ENCODE results near the gene CXCL11. TPM values are rescaled to one million over a fixed set of nuclear protein-coding genes. Genes with fewer than 3 reads are reported as not detected.
"Not testable (repeated sequence)": the region's sequence is repeated elsewhere in the genome, so short reads cannot be mapped to it uniquely, and the experiment has no call there.

The CXCL11 gene
- polyA plus RNA-seq, 1 experiment = not detected

DNA sequence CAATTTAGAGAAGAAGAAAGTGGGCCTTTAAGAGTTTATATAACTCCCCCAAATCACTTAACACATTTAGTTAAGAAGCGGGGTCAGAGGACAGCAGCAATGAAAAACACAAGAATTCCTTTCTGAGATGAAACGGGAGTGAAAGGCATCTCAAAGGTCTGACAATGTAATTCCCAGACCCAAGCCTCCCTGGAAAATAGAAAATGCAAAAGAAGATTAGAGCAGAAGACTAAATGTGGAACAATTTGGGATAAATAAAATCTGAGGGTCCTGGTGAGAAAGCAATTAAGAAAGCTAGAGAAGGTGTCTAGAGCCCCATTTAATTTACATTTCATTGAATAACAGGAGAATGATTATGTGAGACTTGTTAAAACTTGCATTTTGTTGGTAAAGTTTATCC lies 19.6 kb upstream of the CXCL11 start:
- ChIA-PET POLR2A (no interaction called here), CTCF (no interaction called here)
- no peaks in the 10 kb centered on the region for H3K36me3 ChIP-seq (ENCODE audit: control insufficient read depth, insufficient read depth, low read length)
- peaks cover 15% of the 10 kb centered on the region for H3K27me3 ChIP-seq (ENCODE audit: control insufficient read depth, insufficient read depth, low read length)
- no peak for DNase-seq (ENCODE audit: low read depth)
- H3K4me3 ChIP-seq (ENCODE audit: low read depth, low read length) = no peak overlapping the region
- no peak for TF ChIP-seq CTCF (IDR thresholded peaks at IDR 0.05; ENCODE audit: insufficient read depth, low read depth, low read length)

GRCh38 chr4:76055016-76055415 lies 19.1 kb upstream of the CXCL11 start:
- no peaks in the 10 kb centered on the region for H3K36me3 ChIP-seq (ENCODE audit: control insufficient read depth, insufficient read depth, low read length)
- no peak for TF ChIP-seq CTCF (IDR thresholded peaks at IDR 0.05; ENCODE audit: insufficient read depth, low read depth, low read length)
- ChIA-PET POLR2A (no interaction called here), CTCF (interaction anchor here (0.7 to 0.9 kb wide), 2 partner anchors 23 to 58 kb away, joined by 3 read pairs; no protein-coding TSS in a partner anchor)
- H3K4me3 ChIP-seq (ENCODE audit: low read depth, low read length) = no peak overlapping the region
- no peak for DNase-seq (ENCODE audit: low read depth)
- peaks cover 15% of the 10 kb centered on the region for H3K27me3 ChIP-seq (ENCODE audit: control insufficient read depth, insufficient read depth, low read length)

GRCh38 chr4:76053730-76054129 lies 17.9 kb upstream of the CXCL11 start:
- CTCF ChIA-PET = interaction anchor here (0.8 to 1.3 kb wide), 6 partner anchors 9 to 58 kb away, joined by 3 to 4 read pairs (median 4); no protein-coding TSS in a partner anchor
- TF ChIP-seq CTCF (IDR thresholded peaks at IDR 0.05; ENCODE audit: insufficient read depth, low read depth, low read length) = no peak
- no peak overlapping the region for H3K4me3 ChIP-seq (ENCODE audit: low read depth, low read length)
- DNase-seq (ENCODE audit: low read depth) = no peak
- POLR2A ChIA-PET = no interaction called here
- no peaks in the 10 kb centered on the region for H3K36me3 ChIP-seq (ENCODE audit: control insufficient read depth, insufficient read depth, low read length)
- peaks cover 15% of the 10 kb centered on the region for H3K27me3 ChIP-seq (ENCODE audit: control insufficient read depth, insufficient read depth, low read length)

GRCh38 chr4:76050560-76051050 lies 14.7 kb upstream of the CXCL11 start:
- H3K27me3 ChIP-seq (ENCODE audit: control insufficient read depth, insufficient read depth, low read length); CTCF ChIA-PET; DNase-seq (ENCODE audit: low read depth); H3K36me3 ChIP-seq (ENCODE audit: control insufficient read depth, insufficient read depth, low read length); H3K4me3 ChIP-seq (ENCODE audit: low read depth, low read length); POLR2A ChIA-PET: not testable (repeated sequence)

DNA sequence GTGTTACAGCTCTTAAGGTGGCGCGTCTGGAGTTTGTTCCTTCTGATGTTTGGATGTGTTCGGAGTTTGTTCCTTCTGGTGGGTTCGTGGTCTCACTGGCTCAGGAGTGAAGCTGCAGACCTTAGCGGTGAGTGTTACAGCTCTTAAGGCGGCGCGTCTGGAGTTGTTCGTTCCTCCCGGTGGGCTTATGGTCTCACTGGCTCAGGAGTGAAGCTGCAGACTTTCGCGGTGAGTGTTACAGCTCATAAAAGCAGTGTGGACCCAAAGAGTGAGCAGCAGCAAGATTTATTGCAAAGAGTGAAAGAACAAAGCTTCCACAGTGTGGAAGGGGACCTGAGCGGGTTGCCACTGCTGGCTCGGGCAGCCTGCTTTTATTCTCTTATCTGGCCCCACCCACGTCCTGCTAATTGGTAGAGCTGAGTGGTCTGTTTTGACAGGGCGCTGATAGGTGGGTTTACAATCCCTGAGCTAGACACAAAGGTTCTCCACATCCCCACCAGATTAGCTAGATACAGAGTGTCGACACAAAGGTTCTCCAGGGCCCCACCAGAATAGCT lies 14.1 kb upstream of the CXCL11 start:
- DNase-seq (ENCODE audit: low read depth); H3K36me3 ChIP-seq (ENCODE audit: control insufficient read depth, insufficient read depth, low read length); H3K27me3 ChIP-seq (ENCODE audit: control insufficient read depth, insufficient read depth, low read length); CTCF ChIA-PET; H3K4me3 ChIP-seq (ENCODE audit: low read depth, low read length); POLR2A ChIA-PET: not testable (repeated sequence)

DNA sequence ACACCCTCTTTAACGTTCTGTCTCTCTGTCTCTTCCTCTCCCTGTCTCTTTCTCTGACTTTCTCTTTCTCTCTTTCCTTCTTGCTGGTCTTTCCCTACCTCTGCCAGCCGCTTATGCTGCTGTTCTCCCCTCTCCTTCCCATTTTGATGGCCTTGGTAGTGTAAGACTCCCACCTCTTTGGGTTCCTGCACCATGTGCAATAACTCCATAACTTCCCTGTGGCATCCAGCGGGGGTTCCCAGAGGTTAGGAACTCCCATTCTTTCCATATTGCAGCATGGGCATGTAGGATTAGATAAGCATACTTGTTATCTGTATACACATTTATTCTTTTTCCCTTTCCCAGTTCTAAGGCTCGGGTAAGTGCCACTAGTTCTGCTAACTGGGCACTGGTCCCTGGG lies 8.8 kb upstream of the CXCL11 start:
- H3K36me3 ChIP-seq (ENCODE audit: control insufficient read depth, insufficient read depth, low read length); H3K27me3 ChIP-seq (ENCODE audit: control insufficient read depth, insufficient read depth, low read length); CTCF ChIA-PET; DNase-seq (ENCODE audit: low read depth); H3K4me3 ChIP-seq (ENCODE audit: low read depth, low read length); POLR2A ChIA-PET: not testable (repeated sequence)

- POLR2A ChIA-PET; H3K36me3 ChIP-seq (ENCODE audit: control insufficient read depth, insufficient read depth, low read length); H3K27me3 ChIP-seq (ENCODE audit: control insufficient read depth, insufficient read depth, low read length); H3K4me3 ChIP-seq (ENCODE audit: low read depth, low read length); DNase-seq (ENCODE audit: low read depth): not testable (repeated sequence)
- CTCF ChIA-PET = interaction anchor here (1.0 kb wide), 1 partner anchor 11 kb away, joined by 3 read pairs; no protein-coding TSS in a partner anchor
These were observed 7.4 kb upstream of the CXCL11 start for GRCh38 chr4:76043306-76043705.

DNA sequence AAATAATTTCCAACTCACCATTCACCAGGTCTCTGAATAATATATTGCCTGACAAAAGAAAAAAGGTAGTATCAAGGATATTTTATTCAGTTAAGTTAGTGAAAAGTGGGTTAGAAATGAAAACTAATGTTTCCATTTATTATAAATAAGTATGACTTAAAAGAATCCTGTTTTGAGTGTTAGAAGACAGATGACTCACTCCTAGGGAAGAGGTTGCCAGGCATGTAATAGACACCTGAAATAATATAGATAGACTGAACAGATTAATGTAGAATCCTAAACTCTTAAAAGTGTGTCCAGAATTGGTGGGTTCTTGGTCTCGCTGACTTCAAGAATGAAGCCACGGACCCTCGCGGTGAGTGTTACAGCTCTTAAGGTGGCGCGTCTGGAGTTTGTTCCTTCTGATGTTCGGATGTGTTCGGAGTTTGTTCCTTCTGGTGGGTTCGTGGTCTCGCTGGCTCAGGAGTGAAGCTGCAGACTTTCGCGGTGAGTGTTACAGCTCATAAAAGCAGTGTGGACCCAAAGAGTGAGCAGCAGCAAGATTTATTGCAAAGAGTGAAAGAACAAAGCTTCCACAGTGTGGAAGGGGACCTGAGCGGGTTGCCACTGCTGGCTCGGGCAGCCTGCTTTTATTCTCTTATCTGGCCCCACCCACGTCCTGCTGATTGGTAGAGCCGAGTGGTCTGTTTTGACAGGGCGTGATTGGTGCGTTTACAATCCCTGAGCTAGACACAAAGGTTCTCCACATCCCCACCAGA lies 6.5 kb upstream of the CXCL11 start:
- POLR2A ChIA-PET; H3K27me3 ChIP-seq (ENCODE audit: control insufficient read depth, insufficient read depth, low read length); H3K4me3 ChIP-seq (ENCODE audit: low read depth, low read length); DNase-seq (ENCODE audit: low read depth); H3K36me3 ChIP-seq (ENCODE audit: control insufficient read depth, insufficient read depth, low read length): not testable (repeated sequence)
- CTCF ChIA-PET = interaction anchor here (0.7 to 1.0 kb wide), 2 partner anchors 12 to 46 kb away, joined by 3 read pairs; no protein-coding TSS in a partner anchor
